NCI-H2029 treated with DMSO at 0.1 percent for 48 hours (cell line): ENCODE data around the gene MTSS2.

Experiments
- DNase-seq: peaks from one replicate; lab custom pipeline; 2025; lab: John Stamatoyannopoulos, UW

Gene MTSS2

GRCh38 chr16:70685938-70686375, at the start of gene MTSS2:
MTSS2 (minus strand) TSS chr16:70686053; CDS start chr16:70685791, 262 bp downstream.
- no peak for DNase-seq

- no peak for DNase-seq
These were observed 49.5 kb upstream of the MTSS2 start for GRCh38 chr16:70735141-70735979.

GRCh38 chr16:70734522-70735095, 48.8 kb upstream of the MTSS2 start:
- no peak for DNase-seq

- DNase-seq = no peak
These were observed 45.1 kb upstream of the MTSS2 start for GRCh38 chr16:70730944-70731343.

- no peak for DNase-seq
These were observed 44.2 kb upstream of the MTSS2 start for GRCh38 chr16:70730031-70730430.

- DNase-seq = no peak
These were observed 43.4 kb upstream of the MTSS2 start for GRCh38 chr16:70729292-70729691.

- DNase-seq = no peak
These were observed 42.3 kb upstream of the MTSS2 start for GRCh38 chr16:70728150-70728549.

GRCh38 chr16:70726892-70727361, 41.1 kb upstream of the MTSS2 start:
- no peak for DNase-seq

GRCh38 chr16:70725912-70726828, 40.3 kb upstream of the MTSS2 start:
- no peak for DNase-seq

- no peak for DNase-seq
These were observed 39.4 kb upstream of the MTSS2 start for GRCh38 chr16:70725024-70725911.

- DNase-seq = no peak
These were observed 38.5 kb upstream of the MTSS2 start for GRCh38 chr16:70724146-70725023.

GRCh38 chr16:70723740-70724145, 37.9 kb upstream of the MTSS2 start:
- no peak for DNase-seq

GRCh38 chr16:70721202-70721963, 35.5 kb upstream of the MTSS2 start:
- DNase-seq = no peak

GRCh38 chr16:70720425-70721201, 34.8 kb upstream of the MTSS2 start:
- DNase-seq = no peak

GRCh38 chr16:70717065-70717464, 31.2 kb upstream of the MTSS2 start:
- no peak for DNase-seq

- DNase-seq = no peak
These were observed 30.1 kb upstream of the MTSS2 start for GRCh38 chr16:70715860-70716357.

- DNase-seq = no peak
These were observed 29.4 kb upstream of the MTSS2 start for GRCh38 chr16:70715055-70715858.
